HCT116 (cell line): ENCODE results near the gene NAV1. TPM values are rescaled to one million over a fixed set of nuclear protein-coding genes. Genes with fewer than 3 reads are reported as not detected.

Experiments
- ATAC-seq: fragments of 200-7000 bp; cut with Tn5 transposase; 2 replicates; pipeline ENCODE4 v1.9.1; 2020; ENCODE audit warnings: mild to moderate bottlenecking, moderate library complexity
- BruUV-seq: library from RNA; stranded (reverse); fragments of 400-500 nt; replicated peaks from 2 replicates; lab custom pipeline; 2021; lab: Mats Ljungman, UMichigan
- CTCF ChIA-PET: fragments of 300-600 bp; sonication (Branson Sonifier 250); formaldehyde crosslinking; loops from one replicate; lab custom pipeline; 2021; ENCODE audit warnings: antibody characterized with exemption; lab: Charles Lee
- POLR2A ChIA-PET: fragments of 300-600, 350-600 bp; sonication (Branson Sonifier 250); formaldehyde crosslinking; loops from one replicate; lab custom pipeline; 2021; ENCODE audit warnings: antibody characterized with exemption; lab: Charles Lee
- RAD21 ChIA-PET, 2 experiments: fragments of 300-600 bp; sonication (Branson Sonifier 250); formaldehyde crosslinking; loops; one replicate each; lab custom pipeline; 2023; ENCODE audit warnings: low total read pairs in 2 of 2; ENCODE audit not compliant: uncharacterized antibody in 2 of 2, unreplicated experiment in 2 of 2, low non-redundant PET in 1 of 2; lab: Charles Lee
- DNase-seq: peaks from one replicate; pipeline ENCODE4 v3.0.0-alpha.2; 2010; ENCODE audit warnings: low read depth, low spot score
- H2AFZ ChIP-seq: fragments of 200-600 bp; shearing (Covaris generic), sonication (generic); 2 replicates; pipeline ENCODE4 v1.6.1; 2017; ENCODE audit warnings: low read depth, mixed run types, mixed read lengths, antibody characterized with exemption, low read length; ENCODE audit not compliant: poor library complexity, severe bottlenecking
- H3K27ac ChIP-seq: 2 replicates; pipeline ENCODE4 v1.5.1; 2012; ENCODE audit warnings: low read depth, low read length
- H3K27me3 ChIP-seq: fragments of 200-600 bp; sonication (generic); 2 replicates; pipeline ENCODE4 v1.6.1; 2016; ENCODE audit warnings: mixed run types, low read length, mixed read lengths; ENCODE audit not compliant: insufficient read depth
- H3K36me3 ChIP-seq, 2 experiments: fragments of 200-500 bp in 1 of 2; fragments of 200-600 bp in 1 of 2; sonication (Bioruptor generic) in 1 of 2; sonication (generic) in 1 of 2; 2 replicates each; pipeline versions ENCODE4 v1.5.1 to v1.6.1; 2014 to 2016; ENCODE audit warnings: low read length in 2 of 2, inconsistent platforms in 1 of 2, mixed read lengths in 1 of 2, mixed run types in 1 of 2; ENCODE audit not compliant: insufficient read depth in 2 of 2, control insufficient read depth in 1 of 2
- H3K4me1 ChIP-seq, 2 experiments: fragments of 200-600 bp in 1 of 2; sonication (generic) in 1 of 2; 2 replicates each; pipeline versions ENCODE4 v1.5.1 to v1.6.1; 2012 to 2017; ENCODE audit warnings: low read length in 2 of 2, inconsistent platforms in 1 of 2, mild to moderate bottlenecking in 1 of 2, mixed read lengths in 1 of 2, mixed run types in 1 of 2, moderate library complexity in 1 of 2; ENCODE audit not compliant: insufficient read depth in 2 of 2, control insufficient read depth in 1 of 2
- H3K4me2 ChIP-seq: fragments of 200-600 bp; sonication (generic); 2 replicates; pipeline ENCODE4 v1.6.1; 2017; ENCODE audit warnings: mixed run types, low read length, mixed read lengths
- H3K4me3 ChIP-seq, 2 experiments: fragments of 200-600 bp in 1 of 2; sonication (generic) in 1 of 2; replicated peaks in 1 of 2; 2 replicates each; pipeline ENCODE4 v1.5.1; 2011 to 2016; ENCODE audit warnings: low read length in 2 of 2, control low read depth in 1 of 2, low read depth in 1 of 2, mild to moderate bottlenecking in 1 of 2, mixed read lengths in 1 of 2, mixed run types in 1 of 2
- H3K79me2 ChIP-seq: fragments of 200-600 bp; sonication (generic); 2 replicates; pipeline ENCODE4 v1.6.1; 2017; ENCODE audit warnings: mild to moderate bottlenecking, mixed run types, low read length, moderate library complexity, mixed read lengths; ENCODE audit not compliant: insufficient read depth
- H3K9ac ChIP-seq: fragments of 200-600 bp; sonication (generic); 2 replicates; pipeline ENCODE4 v1.6.1; 2016; ENCODE audit warnings: low read length, mixed read lengths
- H3K9me2 ChIP-seq: fragments of 200-600 bp; sonication (generic), shearing (Covaris generic); 2 replicates; pipeline ENCODE4 v1.6.1; 2017; ENCODE audit warnings: mixed run types, mild to moderate bottlenecking, moderate library complexity; ENCODE audit not compliant: insufficient read depth
- H3K9me3 ChIP-seq, 2 experiments: fragments of 200-500 bp in 1 of 2; fragments of 200-600 bp in 1 of 2; sonication (Bioruptor generic) in 1 of 2; sonication (generic) in 1 of 2; 2 replicates each; pipeline ENCODE4 v1.6.1; 2014 to 2017; ENCODE audit warnings: low read length in 2 of 2, mixed read lengths in 2 of 2, inconsistent platforms in 1 of 2, low read depth in 1 of 2, mild to moderate bottlenecking in 1 of 2, mixed run types in 1 of 2, moderate library complexity in 1 of 2; ENCODE audit not compliant: control insufficient read depth in 1 of 2, insufficient read depth in 1 of 2
- H4K20me1 ChIP-seq: fragments of 200-600 bp; sonication (generic), shearing (Covaris generic); 2 replicates; pipeline ENCODE4 v1.6.1; 2017; ENCODE audit warnings: mixed run types, mild to moderate bottlenecking, moderate library complexity; ENCODE audit not compliant: insufficient read depth
- CEBPB ChIP-seq: IDR thresholded peaks from 2 replicates; pipeline ENCODE4 v1.6.1; 2012; ENCODE audit warnings: low read depth
- EZH2phosphoT487 ChIP-seq: fragments of 200-600 bp; IDR thresholded peaks from 2 replicates; pipeline ENCODE4 v1.6.1; 2018; ENCODE audit warnings: antibody characterized with exemption, borderline replicate concordance
- FOSL1 ChIP-seq: IDR thresholded peaks from 2 replicates; pipeline ENCODE4 v1.6.1; 2012; ENCODE audit warnings: low read depth
- RAD21 ChIP-seq: IDR thresholded peaks from 2 replicates; pipeline ENCODE4 v1.6.1; 2012; ENCODE audit warnings: low read depth, mild to moderate bottlenecking
- SIN3A ChIP-seq: IDR thresholded peaks from 2 replicates; pipeline ENCODE4 v1.6.1; 2012; ENCODE audit warnings: low read depth
- SP1 ChIP-seq: IDR thresholded peaks from 2 replicates; pipeline ENCODE4 v1.6.1; 2012; ENCODE audit warnings: low read depth
- TCF7L2 ChIP-seq: IDR thresholded peaks from 2 replicates; pipeline ENCODE4 v1.7.0; 2011; ENCODE audit warnings: borderline replicate concordance, inconsistent platforms; ENCODE audit not compliant: insufficient read depth, insufficient read length; ENCODE audit errors: extremely low read depth
- ZFX ChIP-seq: fragments of 450-650 bp; IDR thresholded peaks from 2 replicates; pipeline ENCODE4 v1.6.1; 2017
- intact Hi-C: fragments of 100-400 bp; cut with micrococcal nuclease; formaldehyde crosslinking; loops from 2 replicates; pipeline ENCODE4 v1.10.0; 2022
- total RNA-seq: library from RNA; stranded (reverse); gene quantifications from one replicate; pipeline ENCODE4 v1.2.1, GENCODE V29; 2021; ENCODE audit not compliant: unreplicated experiment
- TF ChIP-seq, protein P1 (sequence below): IDR thresholded peaks from 2 replicates; pipeline ENCODE4 v1.6.1; 2011; ENCODE audit warnings: mild to moderate bottlenecking, low read length, moderate library complexity; ENCODE audit not compliant: insufficient replicate concordance; ENCODE audit errors: extremely low read depth
- TF ChIP-seq, protein P2 (sequence below): IDR thresholded peaks from 2 replicates; pipeline ENCODE4 v1.6.1; 2012
- TF ChIP-seq, protein P3 (sequence below): IDR thresholded peaks from 2 replicates; pipeline ENCODE4 v1.6.1; 2012; ENCODE audit warnings: low read depth
- TF ChIP-seq, protein P4 (sequence below), 3 experiments: fragments of 200-600 bp in 1 of 3; sonication (generic) in 1 of 3; IDR thresholded peaks in 2 of 3; conservative IDR thresholded peaks in 1 of 3; 2 replicates each; pipeline ENCODE4 v1.5.1; 2012 to 2017; ENCODE audit warnings: low read depth in 2 of 3, low read length in 2 of 3, antibody characterized with exemption in 1 of 3, borderline replicate concordance in 1 of 3, control low read depth in 1 of 3, mild to moderate bottlenecking in 1 of 3, mixed read lengths in 1 of 3, mixed run types in 1 of 3, moderate library complexity in 1 of 3; ENCODE audit not compliant: insufficient read depth in 1 of 3

Gene NAV1
- total RNA-seq, 1 experiment from 2014 or later, result 22.8 TPM

DNA sequence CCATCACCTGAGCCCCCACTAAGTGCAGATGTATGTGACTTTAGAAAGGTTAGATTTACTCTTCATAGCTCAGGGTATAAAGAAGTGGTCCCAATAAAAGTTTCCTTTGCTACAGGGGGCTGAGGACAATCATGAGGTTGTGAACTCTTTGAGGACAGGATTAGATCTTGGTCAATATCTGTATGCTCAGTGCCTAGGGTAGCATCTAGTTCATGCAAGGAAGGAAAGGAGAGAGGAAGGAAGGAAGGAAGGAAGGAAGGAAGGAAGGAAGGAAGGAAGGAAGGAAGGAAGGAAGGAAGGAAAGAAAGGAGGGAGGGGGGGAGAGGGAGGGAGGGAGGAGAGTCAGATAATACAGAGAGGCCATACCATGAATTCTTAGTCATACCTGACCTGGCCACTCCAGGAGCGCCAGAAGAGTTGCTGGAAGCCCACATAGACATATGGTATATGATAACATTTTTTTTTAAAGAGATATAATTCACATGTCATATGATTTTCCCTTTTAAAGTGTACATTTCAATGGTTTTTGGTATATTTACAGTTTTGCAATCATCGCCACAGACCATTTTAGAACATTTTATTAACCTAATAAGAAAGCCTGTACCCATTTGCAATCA is 22.3 kb upstream of the NAV1 start:
- H3K36me3 ChIP-seq, result no peaks in the 10 kb centered on the region
- H3K4me2 ChIP-seq, result peak overlapping the region; percentile 50; the same call in 1 of the 2 replicates
- no peaks in the 10 kb centered on the region for H3K9me2 ChIP-seq
- no peaks in the 10 kb centered on the region for H4K20me1 ChIP-seq
- no peaks in the 10 kb centered on the region for H3K9me3 ChIP-seq
- DNase-seq, result no peak
- ChIA-PET RAD21 (no interaction called here), CTCF (interaction anchor here (1.3 to 8.8 kb wide), 5 partner anchors 9 to 80 kb away, joined by 3 to 194 read pairs (median 4); partner anchors contain the start of gene CSRP1), POLR2A (interaction anchor here (1.3 kb wide), 1 partner anchor 10 kb away, joined by 4 read pairs; the partner anchor contains the start of gene CSRP1)
- no peak for TF ChIP-seq CEBPB
- no peak for TF ChIP-seq ZFX
- TF ChIP-seq, protein P1, sequence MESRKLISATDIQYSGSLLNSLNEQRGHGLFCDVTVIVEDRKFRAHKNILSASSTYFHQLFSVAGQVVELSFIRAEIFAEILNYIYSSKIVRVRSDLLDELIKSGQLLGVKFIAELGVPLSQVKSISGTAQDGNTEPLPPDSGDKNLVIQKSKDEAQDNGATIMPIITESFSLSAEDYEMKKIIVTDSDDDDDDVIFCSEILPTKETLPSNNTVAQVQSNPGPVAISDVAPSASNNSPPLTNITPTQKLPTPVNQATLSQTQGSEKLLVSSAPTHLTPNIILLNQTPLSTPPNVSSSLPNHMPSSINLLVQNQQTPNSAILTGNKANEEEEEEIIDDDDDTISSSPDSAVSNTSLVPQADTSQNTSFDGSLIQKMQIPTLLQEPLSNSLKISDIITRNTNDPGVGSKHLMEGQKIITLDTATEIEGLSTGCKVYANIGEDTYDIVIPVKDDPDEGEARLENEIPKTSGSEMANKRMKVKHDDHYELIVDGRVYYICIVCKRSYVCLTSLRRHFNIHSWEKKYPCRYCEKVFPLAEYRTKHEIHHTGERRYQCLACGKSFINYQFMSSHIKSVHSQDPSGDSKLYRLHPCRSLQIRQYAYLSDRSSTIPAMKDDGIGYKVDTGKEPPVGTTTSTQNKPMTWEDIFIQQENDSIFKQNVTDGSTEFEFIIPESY, result no peak
- TF ChIP-seq, protein P2, sequence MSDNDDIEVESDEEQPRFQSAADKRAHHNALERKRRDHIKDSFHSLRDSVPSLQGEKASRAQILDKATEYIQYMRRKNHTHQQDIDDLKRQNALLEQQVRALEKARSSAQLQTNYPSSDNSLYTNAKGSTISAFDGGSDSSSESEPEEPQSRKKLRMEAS, result no peak
- TF ChIP-seq RAD21, result no peak
- TF ChIP-seq FOSL1, result no peak
- TF ChIP-seq TCF7L2, result no peak
- no peak for TF ChIP-seq SP1
- TF ChIP-seq EZH2phosphoT487, result no peak
- TF ChIP-seq, protein P3, sequence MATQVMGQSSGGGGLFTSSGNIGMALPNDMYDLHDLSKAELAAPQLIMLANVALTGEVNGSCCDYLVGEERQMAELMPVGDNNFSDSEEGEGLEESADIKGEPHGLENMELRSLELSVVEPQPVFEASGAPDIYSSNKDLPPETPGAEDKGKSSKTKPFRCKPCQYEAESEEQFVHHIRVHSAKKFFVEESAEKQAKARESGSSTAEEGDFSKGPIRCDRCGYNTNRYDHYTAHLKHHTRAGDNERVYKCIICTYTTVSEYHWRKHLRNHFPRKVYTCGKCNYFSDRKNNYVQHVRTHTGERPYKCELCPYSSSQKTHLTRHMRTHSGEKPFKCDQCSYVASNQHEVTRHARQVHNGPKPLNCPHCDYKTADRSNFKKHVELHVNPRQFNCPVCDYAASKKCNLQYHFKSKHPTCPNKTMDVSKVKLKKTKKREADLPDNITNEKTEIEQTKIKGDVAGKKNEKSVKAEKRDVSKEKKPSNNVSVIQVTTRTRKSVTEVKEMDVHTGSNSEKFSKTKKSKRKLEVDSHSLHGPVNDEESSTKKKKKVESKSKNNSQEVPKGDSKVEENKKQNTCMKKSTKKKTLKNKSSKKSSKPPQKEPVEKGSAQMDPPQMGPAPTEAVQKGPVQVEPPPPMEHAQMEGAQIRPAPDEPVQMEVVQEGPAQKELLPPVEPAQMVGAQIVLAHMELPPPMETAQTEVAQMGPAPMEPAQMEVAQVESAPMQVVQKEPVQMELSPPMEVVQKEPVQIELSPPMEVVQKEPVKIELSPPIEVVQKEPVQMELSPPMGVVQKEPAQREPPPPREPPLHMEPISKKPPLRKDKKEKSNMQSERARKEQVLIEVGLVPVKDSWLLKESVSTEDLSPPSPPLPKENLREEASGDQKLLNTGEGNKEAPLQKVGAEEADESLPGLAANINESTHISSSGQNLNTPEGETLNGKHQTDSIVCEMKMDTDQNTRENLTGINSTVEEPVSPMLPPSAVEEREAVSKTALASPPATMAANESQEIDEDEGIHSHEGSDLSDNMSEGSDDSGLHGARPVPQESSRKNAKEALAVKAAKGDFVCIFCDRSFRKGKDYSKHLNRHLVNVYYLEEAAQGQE, result no peak
- TF ChIP-seq SIN3A, result no peak
- TF ChIP-seq, protein P4, sequence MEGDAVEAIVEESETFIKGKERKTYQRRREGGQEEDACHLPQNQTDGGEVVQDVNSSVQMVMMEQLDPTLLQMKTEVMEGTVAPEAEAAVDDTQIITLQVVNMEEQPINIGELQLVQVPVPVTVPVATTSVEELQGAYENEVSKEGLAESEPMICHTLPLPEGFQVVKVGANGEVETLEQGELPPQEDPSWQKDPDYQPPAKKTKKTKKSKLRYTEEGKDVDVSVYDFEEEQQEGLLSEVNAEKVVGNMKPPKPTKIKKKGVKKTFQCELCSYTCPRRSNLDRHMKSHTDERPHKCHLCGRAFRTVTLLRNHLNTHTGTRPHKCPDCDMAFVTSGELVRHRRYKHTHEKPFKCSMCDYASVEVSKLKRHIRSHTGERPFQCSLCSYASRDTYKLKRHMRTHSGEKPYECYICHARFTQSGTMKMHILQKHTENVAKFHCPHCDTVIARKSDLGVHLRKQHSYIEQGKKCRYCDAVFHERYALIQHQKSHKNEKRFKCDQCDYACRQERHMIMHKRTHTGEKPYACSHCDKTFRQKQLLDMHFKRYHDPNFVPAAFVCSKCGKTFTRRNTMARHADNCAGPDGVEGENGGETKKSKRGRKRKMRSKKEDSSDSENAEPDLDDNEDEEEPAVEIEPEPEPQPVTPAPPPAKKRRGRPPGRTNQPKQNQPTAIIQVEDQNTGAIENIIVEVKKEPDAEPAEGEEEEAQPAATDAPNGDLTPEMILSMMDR (IDR thresholded peaks at IDR 0.05 in 2 of 3, conservative IDR thresholded peaks at IDR 0.05 in 1 of 3; ENCODE audit: borderline replicate concordance in 1 of 3, insufficient read depth in 1 of 3, low read depth in 2 of 3, low read length in 2 of 3), result no peak
- intact Hi-C loops, result no loop called here
- BruUV-seq, result no TSS peak
- H3K27me3 ChIP-seq, result no peaks in the 10 kb centered on the region
- peaks cover 18 to 36% of the 10 kb centered on the region in 2 experiments; a peak in 3 of 4 replicates for H3K4me1 ChIP-seq
- ATAC-seq, result no peak
- no peak overlapping the region for H3K27ac ChIP-seq
- H2AFZ ChIP-seq, result no peak overlapping the region
- H3K4me3 ChIP-seq, result no peak overlapping the region
- no peaks in the 10 kb centered on the region for H3K79me2 ChIP-seq
- no peak overlapping the region for H3K9ac ChIP-seq
